SU-DHL-6 (cell line): ENCODE results near the gene NR2E1.

Experiments used
- H2AFZ ChIP-seq: fragments of 200-600 bp; sonication (generic); 2 replicates; pipeline ENCODE4 v1.6.1; 2014; ENCODE audit warnings: low read depth, mild to moderate bottlenecking, moderate library complexity, mixed read lengths, antibody characterized with exemption, low read length; ENCODE audit not compliant: severe bottlenecking
- H3F3A ChIP-seq: fragments of 200-600 bp; shearing (Covaris generic); 2 replicates; pipeline ENCODE4 v1.6.0; 2016; ENCODE audit warnings: antibody characterized with exemption, mild to moderate bottlenecking; ENCODE audit not compliant: insufficient read depth
- H3K27ac ChIP-seq: fragments of 200-600 bp; sonication (generic); 2 replicates; pipeline ENCODE4 v1.5.1; 2016; ENCODE audit warnings: low read depth, mild to moderate bottlenecking, low read length, moderate library complexity, mixed read lengths
- H3K27me3 ChIP-seq: fragments of 200-600 bp; sonication (generic), shearing (Covaris generic); 2 replicates; pipeline ENCODE4 v1.6.0; 2014; ENCODE audit warnings: mild to moderate bottlenecking, low read length
- H3K36me3 ChIP-seq: fragments of 200-600 bp; sonication (generic); 2 replicates; pipeline ENCODE4 v1.6.1; 2014; ENCODE audit warnings: mild to moderate bottlenecking, low read length, mixed read lengths
- H3K4me2 ChIP-seq: fragments of 300-600, 200-600 bp; shearing (Covaris generic), sonication (generic); 2 replicates; pipeline ENCODE4 v1.6.0; 2014; ENCODE audit warnings: low read length, low read depth, mild to moderate bottlenecking; ENCODE audit not compliant: poor library complexity, severe bottlenecking
- H3K4me3 ChIP-seq: fragments of 200-600 bp; sonication (generic); 2 replicates; pipeline ENCODE4 v1.5.1; 2014; ENCODE audit warnings: antibody characterized with exemption, low read length, mild to moderate bottlenecking, mixed read lengths; ENCODE audit not compliant: insufficient read depth, poor library complexity, severe bottlenecking
- H3K79me2 ChIP-seq: fragments of 200-600 bp; sonication (generic); 2 replicates; pipeline ENCODE4 v1.6.1; 2014; ENCODE audit warnings: mild to moderate bottlenecking, low read length, moderate library complexity; ENCODE audit not compliant: insufficient read depth
- H3K9ac ChIP-seq: fragments of 200-600 bp; sonication (generic); 2 replicates; pipeline ENCODE4 v1.7.0; 2014; ENCODE audit warnings: mild to moderate bottlenecking, low read length
- H3K9me2 ChIP-seq: fragments of 200-600 bp; sonication (generic); replicated peaks from 2 replicates; pipeline ENCODE4 v1.6.1; 2014; ENCODE audit warnings: low read length; ENCODE audit not compliant: insufficient read depth
- H3K9me3 ChIP-seq: fragments of 200-600 bp; sonication (generic); 2 replicates; pipeline ENCODE4 v1.6.1; 2014; ENCODE audit warnings: low read length, mixed read lengths; ENCODE audit not compliant: insufficient read depth
- H4K20me1 ChIP-seq: fragments of 200-600 bp; sonication (generic); 2 replicates; pipeline ENCODE4 v1.6.1; 2014; ENCODE audit warnings: low read depth, mild to moderate bottlenecking, antibody characterized with exemption, low read length, moderate library complexity, mixed read lengths
- EZH2phosphoT487 ChIP-seq: fragments of 200-600 bp; sonication (generic), shearing (Covaris generic); conservative IDR thresholded peaks from 2 replicates; pipeline ENCODE4 v1.6.1; 2018; ENCODE audit warnings: mild to moderate bottlenecking, antibody characterized with exemption, low read length, moderate library complexity, mixed read lengths
- TF ChIP-seq, protein P1 (sequence below): fragments of 200-600 bp; sonication (generic); IDR thresholded peaks from one replicate; pipeline ENCODE4 v1.5.1; 2017; ENCODE audit warnings: antibody characterized with exemption, mild to moderate bottlenecking, low read length, moderate library complexity; ENCODE audit not compliant: insufficient read depth, poor library complexity, severe bottlenecking

Gene NR2E1

DNA sequence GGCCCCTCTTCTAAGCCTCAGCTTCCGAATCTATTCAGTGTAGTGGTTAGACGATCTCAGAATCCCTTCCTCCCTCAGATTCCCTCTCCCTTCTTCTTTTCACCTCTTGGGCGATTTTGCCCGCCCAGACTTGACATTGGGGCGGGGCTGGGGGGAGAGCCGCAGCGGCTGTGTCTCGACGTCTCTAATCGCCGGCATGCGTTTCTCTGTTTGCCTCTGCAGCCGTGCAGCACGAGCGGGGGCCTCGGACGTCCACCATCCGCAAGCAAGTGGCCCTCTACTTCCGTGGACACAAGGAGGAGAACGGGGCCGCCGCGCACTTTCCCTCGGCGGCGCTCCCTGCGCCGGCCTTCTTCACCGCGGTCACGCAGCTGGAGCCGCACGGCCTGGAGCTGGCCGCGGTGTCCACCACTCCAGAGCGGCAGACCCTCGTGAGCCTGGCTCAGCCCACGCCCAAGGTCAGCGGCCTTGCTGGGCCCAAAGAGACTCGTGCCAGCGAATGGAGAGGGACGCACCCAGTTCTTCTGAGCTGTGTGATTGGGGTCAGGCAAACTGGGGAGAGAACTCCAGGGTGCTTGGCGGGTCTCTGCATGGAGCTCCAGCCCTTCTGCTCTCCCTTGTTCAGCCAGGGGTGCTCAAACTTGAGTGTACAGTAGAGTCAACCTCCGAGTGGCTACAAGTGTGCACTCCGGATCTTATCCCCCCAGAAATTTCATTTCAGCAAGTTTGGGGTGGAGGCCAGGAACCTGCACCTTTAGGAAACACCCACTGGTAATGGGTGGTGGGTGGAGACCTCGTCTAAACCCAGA lies 10.7 kb downstream of the NR2E1 start:
- H3K27me3 ChIP-seq = no peaks in the 10 kb centered on the region

DNA sequence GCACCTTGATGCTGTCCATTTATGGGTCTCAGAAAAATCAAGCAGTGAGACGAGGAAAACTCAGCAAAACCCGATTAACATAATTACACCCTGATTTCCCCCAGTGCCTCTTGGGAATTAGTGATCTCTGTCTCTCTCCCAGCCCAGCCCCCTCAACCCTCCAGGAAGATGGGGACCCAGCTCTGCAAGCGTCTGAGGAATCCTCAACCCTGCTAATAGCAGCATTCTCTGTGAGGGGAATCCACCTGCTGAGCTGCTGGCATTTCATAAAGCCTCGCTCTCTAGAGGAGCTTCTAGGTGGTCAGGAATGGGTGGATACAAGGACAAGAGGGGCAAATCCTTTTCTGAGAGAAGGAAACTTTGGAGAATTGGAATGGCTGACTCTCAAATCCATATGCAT lies 13.9 kb downstream of the NR2E1 start:
- Histone ChIP-seq H3K9me2 (no peaks in the 10 kb centered on the region), H3K9ac (no peak overlapping the region), H4K20me1 (no peaks in the 10 kb centered on the region; the same call in 1 of the 2 replicates), H2AFZ (no peak overlapping the region), H3K27ac (no peak overlapping the region), H3K4me2 (no peak overlapping the region), H3K4me3 (no peak overlapping the region), H3K36me3 (no peaks in the 10 kb centered on the region), H3K27me3 (no peaks in the 10 kb centered on the region), H3K79me2 (no peaks in the 10 kb centered on the region), H3K9me3 (no peaks in the 10 kb centered on the region), H3F3A (no peaks in the 10 kb centered on the region)
- no peak for TF ChIP-seq EZH2phosphoT487
- TF ChIP-seq, protein P1, sequence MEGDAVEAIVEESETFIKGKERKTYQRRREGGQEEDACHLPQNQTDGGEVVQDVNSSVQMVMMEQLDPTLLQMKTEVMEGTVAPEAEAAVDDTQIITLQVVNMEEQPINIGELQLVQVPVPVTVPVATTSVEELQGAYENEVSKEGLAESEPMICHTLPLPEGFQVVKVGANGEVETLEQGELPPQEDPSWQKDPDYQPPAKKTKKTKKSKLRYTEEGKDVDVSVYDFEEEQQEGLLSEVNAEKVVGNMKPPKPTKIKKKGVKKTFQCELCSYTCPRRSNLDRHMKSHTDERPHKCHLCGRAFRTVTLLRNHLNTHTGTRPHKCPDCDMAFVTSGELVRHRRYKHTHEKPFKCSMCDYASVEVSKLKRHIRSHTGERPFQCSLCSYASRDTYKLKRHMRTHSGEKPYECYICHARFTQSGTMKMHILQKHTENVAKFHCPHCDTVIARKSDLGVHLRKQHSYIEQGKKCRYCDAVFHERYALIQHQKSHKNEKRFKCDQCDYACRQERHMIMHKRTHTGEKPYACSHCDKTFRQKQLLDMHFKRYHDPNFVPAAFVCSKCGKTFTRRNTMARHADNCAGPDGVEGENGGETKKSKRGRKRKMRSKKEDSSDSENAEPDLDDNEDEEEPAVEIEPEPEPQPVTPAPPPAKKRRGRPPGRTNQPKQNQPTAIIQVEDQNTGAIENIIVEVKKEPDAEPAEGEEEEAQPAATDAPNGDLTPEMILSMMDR = no peak

More for the DNA sequence above, 10.7 kb downstream of the NR2E1 start:
- Histone ChIP-seq H3K36me3 (no peaks in the 10 kb centered on the region), H3K9ac (no peak overlapping the region), H3K4me3 (no peak overlapping the region), H3K4me2 (no peak overlapping the region), H2AFZ (no peak overlapping the region), H3K9me3 (no peaks in the 10 kb centered on the region), H3F3A (no peaks in the 10 kb centered on the region), H3K9me2 (no peaks in the 10 kb centered on the region), H3K27ac (no peak overlapping the region), H4K20me1 (no peaks in the 10 kb centered on the region; the same call in 1 of the 2 replicates), H3K79me2 (no peaks in the 10 kb centered on the region)
- TF ChIP-seq, protein P1 = no peak
- no peak for TF ChIP-seq EZH2phosphoT487

DNA sequence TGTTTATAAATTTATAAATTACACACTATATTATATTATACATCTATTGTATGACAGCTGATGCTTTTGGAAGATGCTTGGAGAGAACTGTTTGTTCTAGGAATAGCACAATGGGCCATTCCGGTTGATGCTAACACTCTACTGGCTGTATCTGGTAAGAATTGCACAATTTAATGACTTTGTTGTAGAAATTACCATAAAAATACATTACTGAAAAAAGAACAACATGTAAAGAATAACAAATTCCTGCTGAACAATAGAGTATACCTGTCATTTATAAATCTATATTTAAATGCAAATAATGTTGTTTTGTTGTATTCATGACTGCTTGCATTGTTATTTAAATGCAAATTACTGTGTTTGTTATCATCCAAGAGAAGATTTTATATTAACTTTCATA lies 14.4 kb downstream of the NR2E1 start:
- H3K79me2 ChIP-seq = no peaks in the 10 kb centered on the region
- no peaks in the 10 kb centered on the region; the same call in 1 of the 2 replicates for H4K20me1 ChIP-seq
- H3K27me3 ChIP-seq = no peaks in the 10 kb centered on the region
- H3K9me3 ChIP-seq = no peaks in the 10 kb centered on the region
- TF ChIP-seq EZH2phosphoT487 = no peak
- TF ChIP-seq, protein P1 = no peak
- H3K36me3 ChIP-seq = no peaks in the 10 kb centered on the region
- no peak overlapping the region for H3K4me2 ChIP-seq
- no peaks in the 10 kb centered on the region for H3F3A ChIP-seq
- H3K9ac ChIP-seq = no peak overlapping the region
- no peak overlapping the region for H3K27ac ChIP-seq
- no peaks in the 10 kb centered on the region for H3K9me2 ChIP-seq
- no peak overlapping the region for H2AFZ ChIP-seq
- H3K4me3 ChIP-seq = no peak overlapping the region
